Measurements from ENCODE around the gene TBC1D17. TPM values are rescaled to one million over a fixed set of nuclear protein-coding genes. Genes with fewer than 3 reads are reported as not detected.

The TBC1D17 gene
- polyA plus RNA-seq, 3 donors = 3.1 to 48.2 (median 4.5) TPM

- intact Hi-C loops (cut with micrococcal nuclease) = no loop called here
- 87% methylated on average over 13 of the region's 17 CpGs for WGBS (ENCODE audit: insufficient coverage)
Observed at GRCh38 chr19:49894879-49895565, 17.5 kb downstream of the TBC1D17 start.

More at GRCh38 chr19:49894879-49895565, 17.5 kb downstream of the TBC1D17 start:
- Mint-ChIP-seq H3K9me3 (peaks cover 0 to 7% (median 0%) of the 10 kb centered on the region in 7 donors), H3K36me3 (peaks cover 3 to 15% of the 10 kb centered on the region in 2 donors), H3K27ac (peak overlapping the region in 5 of 7 donors; percentile 6 to 100 (median 80)), H3K27me3 (ENCODE audit: low read depth in 3 of 3) (peaks cover 22 to 36% (median 26%) of the 10 kb centered on the region in 3 donors), H3K4me1 (peaks cover 52% of the 10 kb centered on the region), H3K4me3 (peak overlapping the region in 1 of 2 donors; percentile 30)
- Histone ChIP-seq H3K27ac (ENCODE audit: low read depth in 1 of 2, low read length in 2 of 2) (no peak overlapping the region), H3K4me3 (replicated peaks in 1 of 3; ENCODE audit: low read depth in 2 of 3, low read length in 3 of 3) (peak overlapping the region in 1 of 3 experiments; percentile 6), H3K9me3 (replicated peaks in 1 of 2; ENCODE audit: control insufficient read depth in 1 of 2, insufficient read depth in 1 of 2, low read length in 2 of 2) (no peaks in the 10 kb centered on the region), H2AFZ (ENCODE audit: insufficient read depth, low read depth, low read length, poor library complexity, severe bottlenecking) (no peak overlapping the region), H3K36me3 (replicated peaks in 1 of 2; ENCODE audit: control insufficient read depth in 1 of 2, insufficient read depth in 2 of 2, low read length in 2 of 2) (no peaks in the 10 kb centered on the region), H3K79me2 (ENCODE audit: insufficient read depth, low read length) (no peaks in the 10 kb centered on the region), H3K27me3 (ENCODE audit: control insufficient read depth in 2 of 2, insufficient read depth in 2 of 2, low read length in 2 of 2) (peaks cover 0 to 9% of the 10 kb centered on the region in 2 donors), H3K4me2 (replicated peaks; ENCODE audit: extremely low read depth, low read length, poor library complexity, severe bottlenecking) (peak overlapping the region; percentile 83), H3K9ac (ENCODE audit: insufficient read depth, low read length, poor library complexity, severe bottlenecking) (no peak overlapping the region), H4K20me1 (ENCODE audit: insufficient read depth, low read length) (no peaks in the 10 kb centered on the region), H3K4me1 (ENCODE audit: control insufficient read depth in 1 of 2, insufficient read depth in 2 of 2, low read length in 2 of 2) (peaks cover 49 to 50% of the 10 kb centered on the region in 2 donors)
- DNase-seq = peak in 2 of 3 donors; percentile 49 to 86
- TF ChIP-seq CTCF (IDR thresholded peaks at IDR 0.05) = no peak
